Hepatocyte (in vitro differentiated cells): Measurements from ENCODE around the gene TRIM64.
"Not testable (repeated sequence)": the region's sequence is repeated elsewhere in the genome, so short reads cannot be mapped to it uniquely, and the experiment has no call there.

Source experiments
- CTCF ChIP-seq: fragments of 200-600 bp; sonication (generic); IDR thresholded peaks from 2 replicates; pipeline ENCODE4 v1.5.1; 2016; ENCODE audit warnings: antibody characterized with exemption, mild to moderate bottlenecking; ENCODE audit not compliant: poor library complexity
- EZH2 ChIP-seq: fragments of 200-600 bp; sonication (generic); IDR thresholded peaks from 2 replicates; pipeline ENCODE4 v1.6.1; 2016; ENCODE audit warnings: antibody characterized with exemption, mild to moderate bottlenecking, borderline replicate concordance
- EZH2phosphoT487 ChIP-seq: fragments of 200-600 bp; sonication (generic); IDR thresholded peaks from one replicate; pipeline ENCODE4 v1.6.1; 2018; ENCODE audit warnings: antibody characterized with exemption, mild to moderate bottlenecking, low read depth, moderate library complexity; ENCODE audit not compliant: unreplicated experiment, severe bottlenecking

- TF ChIP-seq CTCF, EZH2, EZH2phosphoT487: not testable (repeated sequence)
Observed at GRCh38 chr11:89965737-89966136, at the start of gene TRIM64.
